ENCODE data around the gene PIM1. TPM values are rescaled to one million over a fixed set of nuclear protein-coding genes. Genes with fewer than 3 reads are reported as not detected.

Gene PIM1
- total RNA-seq, 1 donor from 2014 or later = 3.0 TPM

DNA sequence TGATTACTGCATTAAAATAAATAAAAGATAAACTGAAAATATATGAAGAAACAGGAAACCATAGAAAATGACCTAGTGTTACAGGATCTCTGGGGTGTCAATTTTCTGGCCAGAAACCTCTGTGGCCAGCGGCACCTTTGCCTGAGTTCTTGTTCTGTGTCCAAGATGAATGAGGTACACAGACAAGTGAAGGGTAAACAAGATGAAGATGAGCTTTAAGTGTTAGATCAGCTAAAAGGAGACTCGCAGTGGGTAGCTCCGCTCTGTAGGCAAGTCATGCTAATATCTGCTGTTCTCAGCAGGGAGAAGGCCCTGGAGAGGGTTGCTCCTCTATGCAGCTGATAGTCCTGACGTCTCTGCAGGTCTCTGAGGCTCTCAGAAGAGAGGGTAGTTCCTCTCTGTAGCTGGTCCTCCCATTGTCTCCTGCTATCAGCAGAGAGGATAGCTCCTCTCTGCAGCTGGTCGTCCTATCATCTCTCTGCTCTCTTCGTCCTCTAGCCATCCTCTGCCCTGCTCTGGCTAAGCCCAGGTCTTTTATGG, 51.7 kb downstream of the PIM1 start:
- DNase-seq (ENCODE audit: low read depth) = no peak

GRCh38 chr6:37222125-37222967, 52.4 kb downstream of the PIM1 start:
- DNase-seq (ENCODE audit: low read depth) = peak; percentile 89

DNA sequence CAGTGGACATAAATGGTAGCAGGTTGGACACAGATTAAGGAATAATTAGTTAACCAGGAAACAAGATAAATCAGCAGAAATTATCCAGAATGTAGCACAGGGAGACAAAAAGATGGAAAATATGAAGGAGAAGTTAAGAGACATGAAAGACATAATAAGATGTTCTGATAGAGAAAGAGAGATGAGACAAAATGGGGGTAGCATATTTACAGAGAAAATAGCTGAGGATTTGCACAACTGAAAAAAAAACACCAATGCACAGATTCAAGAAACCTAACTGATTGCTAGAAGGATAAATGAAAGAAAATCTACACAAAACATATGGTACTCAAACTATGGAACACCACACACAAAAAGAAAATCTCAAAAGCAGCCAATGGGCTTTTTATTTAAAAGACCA, 53.0 kb downstream of the PIM1 start:
- DNase-seq (ENCODE audit: low read depth) = no peak

Other genes with a start within 250 kb of the PIM1 start
- gene PI16, start 215.4 kb upstream of the PIM1 start, total RNA-seq = not detected in 2 replicates
- 138 and 183 TPM in 2 replicates for gene MTCH1, start 184.0 kb upstream of the PIM1 start, total RNA-seq
- gene FGD2, start 164.5 kb upstream of the PIM1 start, total RNA-seq = not detected in 2 replicates
- gene TBC1D22B, start 87.6 kb downstream of the PIM1 start, total RNA-seq = 8.4 and 9.8 TPM in 2 replicates
- 0.35 and 1.0 TPM in 2 replicates for gene TMEM217, start 88.0 kb downstream of the PIM1 start, total RNA-seq
- gene RNF8, start 183.8 kb downstream of the PIM1 start, total RNA-seq = 14.0 and 21.5 TPM in 2 replicates